RPMI8226 (cell line): ENCODE results near the gene HLA-A.
"Not testable (repeated sequence)": the region's sequence is repeated elsewhere in the genome, so short reads cannot be mapped to it uniquely, and the experiment has no call there.

Experiments used
- DNase-seq: peaks from one replicate; pipeline ENCODE4 v3.0.0-alpha.2; 2015

HLA-A gene

GRCh38 chr6:29942275-29943052 lies at the start of gene HLA-A:
Gene HLA-A (plus strand): TSS chr6:29942532. CDS start chr6:29942554, 22 bp downstream.
- peak; percentile 97 for DNase-seq

GRCh38 chr6:29892696-29893095 lies 49.6 kb upstream of the HLA-A start:
- DNase-seq = no peak

- no peak for DNase-seq
Measured at GRCh38 chr6:29899281-29899680, 43.1 kb upstream of the HLA-A start.

GRCh38 chr6:29905286-29905685 lies 37.0 kb upstream of the HLA-A start:
- no peak for DNase-seq

- DNase-seq = no peak
Measured at GRCh38 chr6:29907637-29908340, 34.5 kb upstream of the HLA-A start.

GRCh38 chr6:29908341-29908662 lies 34.0 kb upstream of the HLA-A start:
- no peak for DNase-seq

GRCh38 chr6:29908710-29909109 lies 33.6 kb upstream of the HLA-A start:
- no peak for DNase-seq

- no peak for DNase-seq
Measured at GRCh38 chr6:29909985-29910384, 32.3 kb upstream of the HLA-A start.

- DNase-seq = no peak
Measured at GRCh38 chr6:29912840-29913239, 29.5 kb upstream of the HLA-A start.

GRCh38 chr6:29916741-29917140 lies 25.6 kb upstream of the HLA-A start:
- no peak for DNase-seq

- peak; percentile 24 for DNase-seq
Measured at GRCh38 chr6:29917857-29918256, 24.5 kb upstream of the HLA-A start.

- DNase-seq = no peak
Measured at GRCh38 chr6:29919506-29920445, 22.6 kb upstream of the HLA-A start.

GRCh38 chr6:29924287-29924686 lies 18.0 kb upstream of the HLA-A start:
- no peak for DNase-seq

- no peak for DNase-seq
Measured at GRCh38 chr6:29924731-29925130, 17.6 kb upstream of the HLA-A start.

GRCh38 chr6:29925321-29925720 lies 17.0 kb upstream of the HLA-A start:
- DNase-seq = no peak

- DNase-seq = no peak
Measured at GRCh38 chr6:29925727-29926412, 16.5 kb upstream of the HLA-A start.

- DNase-seq = peak; percentile 87
Measured at GRCh38 chr6:29926413-29927274, 15.7 kb upstream of the HLA-A start.

GRCh38 chr6:29927275-29927569 lies 15.1 kb upstream of the HLA-A start:
- DNase-seq = no peak

- DNase-seq = no peak
Measured at GRCh38 chr6:29927841-29928388, 14.4 kb upstream of the HLA-A start.

GRCh38 chr6:29930047-29930446 lies 12.3 kb upstream of the HLA-A start:
- not testable (repeated sequence) for DNase-seq

GRCh38 chr6:29933955-29934354 lies 8.4 kb upstream of the HLA-A start:
- no peak for DNase-seq
